NCI-H2081 (cell line): ENCODE measurements around the gene CNOT10.

Experiments used
- DNase-seq, 2 experiments: peaks; one replicate each; lab custom pipeline; 2025; lab: John Stamatoyannopoulos, UW

CNOT10 gene

DNA sequence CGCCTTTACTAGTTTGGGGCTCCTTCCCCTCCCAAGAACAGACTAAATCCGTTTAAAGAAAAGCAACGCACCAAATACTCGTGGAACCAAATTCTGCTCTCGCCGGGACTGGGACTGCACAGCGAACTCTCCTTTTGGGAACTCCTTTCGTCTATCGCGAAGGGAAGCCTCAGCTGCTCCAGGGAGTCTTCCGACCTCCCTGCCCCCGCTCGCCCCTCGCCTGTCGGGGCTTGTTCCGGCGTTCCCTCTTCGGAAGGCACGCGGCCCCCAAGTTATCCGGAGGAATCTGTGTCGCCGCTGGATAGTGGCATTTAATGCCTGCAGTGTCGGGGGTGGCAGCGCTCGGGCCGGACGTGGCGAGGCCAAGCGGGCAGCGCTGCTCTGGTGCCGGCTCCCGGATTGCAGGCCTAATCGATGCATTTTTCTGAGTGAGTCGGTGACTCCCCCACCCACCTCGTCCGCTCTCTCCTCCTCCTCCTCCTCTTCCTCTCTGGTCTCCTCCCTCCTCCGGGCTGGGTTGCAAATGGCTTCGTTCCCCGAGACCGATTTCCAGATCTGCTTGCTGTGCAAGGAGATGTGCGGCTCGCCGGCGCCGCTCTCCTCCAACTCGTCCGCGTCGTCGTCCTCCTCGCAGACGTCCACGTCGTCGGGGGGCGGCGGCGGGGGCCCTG lies 132.7 kb downstream of the CNOT10 start, which contains the start of gene TRIM71:
Gene TRIM71, plus strand, starts transcription at position 440 of the 671 bp plus-strand sequence. Its CDS starts 84 bp downstream, at position 524.
- DNase-seq = no peak

DNA sequence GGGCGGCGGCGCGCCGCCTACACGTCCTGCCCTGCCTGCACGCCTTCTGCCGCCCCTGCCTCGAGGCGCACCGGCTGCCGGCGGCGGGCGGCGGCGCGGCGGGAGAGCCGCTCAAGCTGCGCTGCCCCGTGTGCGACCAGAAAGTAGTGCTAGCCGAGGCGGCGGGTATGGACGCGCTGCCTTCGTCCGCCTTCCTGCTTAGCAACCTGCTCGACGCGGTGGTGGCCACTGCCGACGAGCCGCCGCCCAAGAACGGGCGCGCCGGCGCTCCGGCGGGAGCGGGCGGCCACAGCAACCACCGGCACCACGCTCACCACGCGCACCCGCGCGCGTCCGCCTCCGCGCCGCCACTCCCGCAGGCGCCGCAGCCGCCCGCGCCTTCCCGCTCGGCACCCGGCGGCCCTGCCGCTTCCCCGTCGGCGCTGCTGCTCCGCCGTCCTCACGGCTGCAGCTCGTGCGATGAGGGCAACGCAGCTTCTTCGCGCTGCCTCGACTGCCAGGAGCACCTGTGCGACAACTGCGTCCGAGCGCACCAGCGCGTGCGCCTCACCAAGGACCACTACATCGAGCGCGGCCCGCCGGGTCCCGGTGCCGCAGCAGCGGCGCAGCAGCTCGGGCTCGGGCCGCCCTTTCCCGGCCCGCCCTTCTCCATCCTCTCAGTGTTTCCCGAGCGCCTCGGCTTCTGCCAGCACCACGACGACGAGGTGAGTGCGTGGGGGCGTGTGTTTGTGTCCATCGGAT lies 133.4 kb downstream of the CNOT10 start:
- DNase-seq = no peak

DNA sequence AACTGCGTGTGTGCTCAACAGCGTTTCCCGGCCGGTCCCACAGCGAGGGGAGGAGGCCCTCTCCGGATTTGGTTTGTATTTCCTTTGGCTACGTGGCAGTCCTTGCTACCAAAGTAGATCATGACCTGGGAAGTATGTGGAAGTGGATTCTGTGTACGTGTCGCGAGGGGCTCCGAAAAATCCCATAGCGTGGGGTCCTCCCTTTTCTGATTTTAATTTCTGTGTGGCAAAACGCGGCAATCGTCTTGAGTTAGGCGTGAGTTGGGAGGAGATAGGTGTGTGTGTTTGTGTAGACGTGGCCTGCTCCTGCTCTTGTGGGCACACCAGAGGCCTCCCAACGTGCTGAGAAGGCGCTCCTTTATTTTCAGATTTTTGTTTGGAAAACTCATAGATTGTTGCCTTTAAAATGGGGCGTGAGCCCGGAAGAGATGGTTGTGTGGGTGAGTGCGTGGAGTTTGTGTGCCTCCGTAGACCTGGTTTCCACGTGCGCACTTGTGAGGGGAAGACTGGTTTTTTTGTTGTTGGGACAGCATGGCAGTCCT lies 134.1 kb downstream of the CNOT10 start:
- no peak for DNase-seq

DNA sequence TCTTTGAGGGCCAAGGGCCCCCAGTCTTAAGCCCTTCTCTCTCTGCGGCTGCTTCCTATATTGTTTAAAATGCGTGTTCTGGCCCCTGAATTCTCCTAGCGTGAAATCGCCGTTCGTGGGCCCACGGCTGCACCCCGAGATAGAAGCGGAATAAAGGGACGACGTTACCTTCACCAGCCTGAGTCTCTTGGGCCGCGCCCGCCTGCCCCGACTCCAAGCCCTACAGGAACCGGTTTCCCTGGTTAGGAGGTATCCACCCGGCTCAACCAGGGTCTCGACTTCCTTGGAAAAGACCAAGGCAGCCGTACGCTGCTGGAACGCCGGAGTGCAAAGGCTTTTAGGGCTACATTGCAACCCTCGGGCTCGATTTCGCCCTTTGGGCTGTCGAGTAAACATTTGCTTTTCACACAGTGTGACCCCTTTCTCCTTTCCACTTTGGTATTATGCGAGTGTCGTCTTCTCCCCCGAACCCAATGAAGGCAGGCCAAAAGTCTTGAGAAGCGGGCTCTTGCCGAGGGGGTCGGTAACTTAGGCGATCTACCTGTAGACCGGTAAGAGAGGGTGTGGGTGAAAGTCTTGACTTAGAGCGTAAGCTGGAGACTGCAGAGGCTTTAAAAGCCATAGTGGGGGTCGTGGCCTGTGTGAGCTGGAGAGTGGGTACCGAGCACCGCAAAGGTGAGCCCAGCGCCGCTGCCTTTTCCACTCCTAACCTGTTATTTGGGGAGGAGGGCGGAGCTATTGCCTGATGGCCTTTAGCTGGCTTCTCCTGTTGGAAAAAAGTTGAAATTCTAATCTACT lies 134.8 kb downstream of the CNOT10 start:
- DNase-seq = no peak

DNA sequence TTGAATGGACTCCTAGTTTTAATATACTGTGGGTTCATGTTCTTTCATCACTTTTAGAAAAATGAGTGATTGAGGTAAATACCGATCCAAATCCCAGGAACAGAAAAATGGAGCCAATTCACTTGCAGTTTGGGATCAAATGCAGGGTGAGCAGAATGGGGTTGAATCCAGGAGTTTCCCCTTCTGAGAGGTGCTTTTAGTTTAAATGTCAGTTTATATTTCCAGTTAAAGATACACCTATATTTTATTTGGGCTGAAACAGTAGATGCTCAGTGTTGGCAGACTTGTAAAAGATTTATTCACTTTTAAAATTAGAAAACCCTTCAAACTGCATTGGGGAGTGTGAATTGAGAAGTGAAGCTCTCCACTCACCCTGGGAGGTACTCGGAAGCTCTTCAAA lies 135.4 kb downstream of the CNOT10 start:
- DNase-seq = no peak

DNA sequence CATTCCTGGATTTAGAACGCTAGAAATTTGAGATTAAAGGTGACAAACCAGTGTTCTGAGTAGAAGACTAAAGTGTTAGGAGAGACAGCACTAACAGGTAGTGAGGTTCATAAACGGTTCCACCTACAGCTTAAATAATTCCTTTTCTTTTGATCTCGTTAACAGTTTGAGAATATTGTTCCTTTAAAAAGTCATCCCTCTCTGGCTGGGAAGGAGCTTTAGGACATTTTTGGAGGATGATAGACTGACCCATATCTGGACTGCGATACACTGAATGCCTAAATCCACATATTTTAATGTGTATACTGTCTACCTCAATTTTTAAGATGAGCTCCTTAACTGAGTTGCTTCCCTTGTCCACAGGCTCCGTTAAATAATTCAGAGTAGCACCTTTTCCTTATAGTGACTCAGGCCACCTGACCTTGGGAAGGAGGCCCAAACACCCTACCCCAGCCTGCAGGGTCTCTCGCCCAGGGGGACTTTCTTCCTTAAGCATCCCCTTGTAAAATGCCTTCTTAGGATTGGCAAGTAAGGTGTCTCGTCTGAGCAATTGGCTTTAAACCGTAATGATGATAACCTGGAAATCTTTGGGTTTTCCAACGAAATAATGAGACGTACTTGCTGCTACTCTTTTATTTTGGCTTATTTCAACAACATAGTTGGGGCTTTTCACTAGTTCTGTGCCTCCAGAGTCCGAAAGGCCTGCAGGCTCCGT lies 136.1 kb downstream of the CNOT10 start:
- DNase-seq = no peak

DNA sequence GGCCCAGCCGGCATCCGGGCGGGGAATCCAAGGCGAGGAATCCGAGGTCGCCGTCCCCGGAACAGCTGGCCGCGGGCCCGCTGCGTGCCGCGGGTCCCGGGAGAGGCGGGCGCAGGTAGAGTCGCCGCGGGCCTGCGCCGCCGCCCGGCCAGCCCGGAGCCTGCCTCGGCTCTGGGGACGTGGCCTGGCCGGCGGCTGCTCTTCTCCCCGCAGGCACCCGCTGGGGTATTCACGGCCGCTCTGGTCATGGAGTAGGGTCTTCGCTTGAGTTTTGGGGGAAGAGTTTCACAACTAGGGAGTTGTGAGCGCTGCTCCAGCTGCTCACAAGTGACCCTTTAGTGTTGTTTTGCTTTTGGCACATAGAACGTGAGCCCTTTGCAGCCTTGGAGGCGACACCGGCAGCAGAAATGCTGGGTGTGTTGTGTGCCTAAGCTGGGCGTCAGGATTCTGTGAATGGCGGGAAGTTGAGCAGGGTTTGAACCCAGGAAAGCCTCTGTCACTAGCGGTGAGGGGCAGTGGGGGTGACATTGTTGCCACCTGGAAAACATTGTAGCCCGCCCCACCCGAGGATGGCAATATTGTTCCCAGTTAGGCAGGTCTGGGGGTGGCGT lies 136.8 kb downstream of the CNOT10 start:
- no peak for DNase-seq

DNA sequence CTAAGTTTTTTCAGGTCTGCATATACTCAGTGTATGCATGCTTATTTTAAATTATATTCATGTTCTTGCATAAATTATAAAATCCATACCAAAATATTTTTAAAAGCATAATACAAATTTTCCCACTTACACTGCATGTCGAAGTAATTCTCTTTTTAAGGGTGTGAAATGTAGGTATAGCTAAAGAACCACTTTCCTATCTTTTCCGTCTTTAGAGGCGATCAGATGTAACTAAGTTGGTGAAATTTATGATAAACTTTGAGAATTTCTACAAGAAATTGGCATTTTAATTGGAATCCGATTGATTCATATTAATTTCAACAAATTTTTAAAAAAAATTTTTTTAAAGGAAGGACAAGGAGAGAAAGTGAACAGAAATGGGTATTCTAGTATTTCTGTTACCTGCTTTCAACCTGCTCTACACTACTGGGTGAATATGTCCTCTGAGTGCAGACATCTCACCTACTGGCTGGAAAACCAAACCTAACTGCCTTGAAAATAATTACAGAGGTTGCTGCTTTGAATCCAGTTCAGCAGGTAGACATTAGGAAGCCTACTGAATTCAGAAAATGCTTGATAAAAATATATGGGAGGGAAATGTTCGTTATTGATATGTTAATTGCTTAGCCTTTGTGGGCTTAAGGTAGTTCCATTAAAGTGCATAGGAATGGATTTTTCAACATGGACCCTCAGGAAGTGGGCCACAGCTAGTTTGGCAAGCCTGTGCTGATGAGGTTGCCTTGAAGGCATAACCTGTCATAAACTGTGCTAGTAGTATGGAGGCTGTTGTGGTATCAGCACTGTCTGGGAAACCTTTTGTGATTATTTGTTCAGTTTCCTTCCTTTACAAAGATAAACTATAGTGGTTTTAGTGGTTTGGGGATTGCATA lies 137.9 kb downstream of the CNOT10 start:
- no peak for DNase-seq
